Left ventricle myocardium superior (tissue), 1 donor: ENCODE results near the gene GAMT. TPM values are rescaled to one million over a fixed set of nuclear protein-coding genes. Genes with fewer than 3 reads are reported as not detected.

Source experiments
- ATAC-seq: fragments of 200-7000 bp; cut with Tn5 transposase; one replicate; pipeline ENCODE4 v1.9.1; 2020; ENCODE audit warnings: mild to moderate bottlenecking, moderate library complexity
- DNase-seq: peaks from one replicate; pipeline ENCODE4 v3.0.0-alpha.2; 2020
- intact Hi-C: fragments of 100-400 bp; cut with micrococcal nuclease; formaldehyde crosslinking; loops from one replicate; pipeline ENCODE4 v1.11.0; 2022
- total RNA-seq: library from RNA; stranded (reverse); fragmentation: NEBNext Ultra II Directional; extraction: Animal tissue kit (Norgen Biotek cat#: 25700); gene quantifications from one replicate; pipeline ENCODE4 v1.2.1, GENCODE V29; 2021
- donor health status: DM: no; HTN: yes; CAD: no; lungs with severe emphysema.

Gene GAMT
- total RNA-seq, 1 donor from 2014 or later = 92.5 TPM

GRCh38 chr19:1377176-1377964 lies 24.0 kb downstream of the GAMT start:
- no peak for DNase-seq
- intact Hi-C loops = no loop called here
- ATAC-seq = no peak

GRCh38 chr19:1376415-1376805 lies 24.9 kb downstream of the GAMT start:
- ATAC-seq (no peak), DNase-seq (no peak)
- intact Hi-C loops = no loop called here

GRCh38 chr19:1374250-1374577 lies 27.1 kb downstream of the GAMT start:
- intact Hi-C loops = no loop called here
- peak; percentile 45 for DNase-seq
- ATAC-seq = peak; percentile 15

GRCh38 chr19:1373534-1374249 lies 27.6 kb downstream of the GAMT start:
- DNase-seq (peak; percentile 91), ATAC-seq (peak; percentile 91)
- intact Hi-C loops = no loop called here

- ATAC-seq (peak; percentile 27), DNase-seq (no peak)
- intact Hi-C loops = no loop called here
Observed at GRCh38 chr19:1373042-1373533, 28.3 kb downstream of the GAMT start.

- DNase-seq (no peak), ATAC-seq (no peak)
- intact Hi-C loops = no loop called here
Observed at GRCh38 chr19:1370579-1371361, 30.6 kb downstream of the GAMT start.

- DNase-seq (no peak), ATAC-seq (no peak)
- intact Hi-C loops = no loop called here
Observed at GRCh38 chr19:1369214-1369805, 32.0 kb downstream of the GAMT start.

- no peak for DNase-seq
- ATAC-seq = no peak
- intact Hi-C loops = no loop called here
Observed at GRCh38 chr19:1366899-1367870, 34.2 kb downstream of the GAMT start.

- no peak for ATAC-seq
- no peak for DNase-seq
- intact Hi-C loops = no loop called here
Observed at GRCh38 chr19:1366296-1366695, 35.0 kb downstream of the GAMT start.

GRCh38 chr19:1365319-1366269 lies 35.7 kb downstream of the GAMT start:
- DNase-seq = no peak
- intact Hi-C loops = no loop called here
- no peak for ATAC-seq

GRCh38 chr19:1364070-1364704 lies 37.2 kb downstream of the GAMT start:
- ATAC-seq (no peak), DNase-seq (no peak)
- intact Hi-C loops = no loop called here

GRCh38 chr19:1363599-1363998 lies 37.7 kb downstream of the GAMT start:
- ATAC-seq = no peak
- no peak for DNase-seq
- intact Hi-C loops = no loop called here

GRCh38 chr19:1362387-1363257 lies 38.7 kb downstream of the GAMT start:
- intact Hi-C loops = no loop called here
- ATAC-seq (no peak), DNase-seq (no peak)

- intact Hi-C loops = no loop called here
- ATAC-seq (peak; percentile 18), DNase-seq (no peak)
Observed at GRCh38 chr19:1361601-1362386, 39.5 kb downstream of the GAMT start.

GRCh38 chr19:1360818-1361461 lies 40.4 kb downstream of the GAMT start:
- intact Hi-C loops = no loop called here
- ATAC-seq (peak; percentile 87), DNase-seq (peak; percentile 88)
